ENCODE data around the gene TSPAN5. TPM values are rescaled to one million over a fixed set of nuclear protein-coding genes. Genes with fewer than 3 reads are reported as not detected.

Gene TSPAN5
- total and polyA plus RNA-seq, 2 of the 4 experiments (the other 2 are of a cell fraction): 64.8 to 79.6 TPM

GRCh38 chr4:98448908-98449307 lies 209.5 kb downstream of the TSPAN5 start:
- no peaks in the 10 kb centered on the region for H4K20me1 ChIP-seq (ENCODE audit: insufficient read depth, low read length)
- no peak overlapping the region for H4K5ac ChIP-seq (ENCODE audit: low read depth, low read length)
- H3K27me3 ChIP-seq (ENCODE audit: control insufficient read depth, insufficient read depth, low read length): no peaks in the 10 kb centered on the region
- no peak overlapping the region for H3K14ac ChIP-seq (replicated peaks; ENCODE audit: low read depth, low read length)
- ChIA-PET POLR2A (ENCODE audit: unreplicated experiment) (no interaction called here), CTCF (interaction anchor here (0.6 kb wide), 1 partner anchor 211 kb away, joined by 3 read pairs; no protein-coding TSS in a partner anchor)
- no peak overlapping the region for H3K27ac ChIP-seq (ENCODE audit: insufficient read depth, low read length)
- H2AFZ ChIP-seq (replicated peaks; ENCODE audit: low read length, poor library complexity): no peak overlapping the region
- intact Hi-C loops (cut with micrococcal nuclease): no loop called here
- H3K79me1 ChIP-seq (ENCODE audit: low read depth in 1 of 2, low read length in 2 of 2): no peaks in the 10 kb centered on the region
- no TSS peak for BruUV-seq (replicated peaks)
- no peak overlapping the region for H3K4me3 ChIP-seq (ENCODE audit: insufficient read depth, low read depth, low read length)
- DNase-seq: no peak
- H3K4me1 ChIP-seq (ENCODE audit: control insufficient read depth, insufficient read depth, low read length): peaks cover 3% of the 10 kb centered on the region
- no peak overlapping the region for H2AK5ac ChIP-seq (ENCODE audit: low read depth, low read length)
- in situ Hi-C loops (cut with MboI; ENCODE audit: low sequenced_read_pairs): no loop called here
- no peak overlapping the region for H3K4me2 ChIP-seq (ENCODE audit: low read depth, low read length)
- H2BK120ac ChIP-seq (ENCODE audit: low read depth, low read length): no peak overlapping the region
- H3K23ac ChIP-seq (ENCODE audit: low read depth, low read length): no peak overlapping the region
- H2BK15ac ChIP-seq (ENCODE audit: low read depth, low read length): no peak overlapping the region
- no peak overlapping the region for H3K9ac ChIP-seq (ENCODE audit: low read depth, low read length)
- no peak overlapping the region for H4K91ac ChIP-seq (ENCODE audit: insufficient read depth, low read depth, low read length)
- H3K18ac ChIP-seq (ENCODE audit: low read depth, low read length): no peak overlapping the region
- H3K56ac ChIP-seq (ENCODE audit: extremely low read depth, insufficient read depth, low read length): no peak overlapping the region
- peak; percentile 40 for ATAC-seq (ENCODE audit: low read depth)
- no peak for TF ChIP-seq CEBPB (IDR thresholded peaks at IDR 0.05; ENCODE audit: low read depth, low read length)
- TF ChIP-seq SMC3 (IDR thresholded peaks at IDR 0.05; ENCODE audit: low read depth, low read length): no peak
- TF ChIP-seq RAD21 (IDR thresholded peaks at IDR 0.05; ENCODE audit: low read length): no peak
- TF ChIP-seq ELK1 (IDR thresholded peaks at IDR 0.05; ENCODE audit: borderline replicate concordance, low read depth, low read length): no peak
- TF ChIP-seq FOS (IDR thresholded peaks at IDR 0.05; ENCODE audit: low read depth, low read length): no peak
- TF ChIP-seq MXI1 (IDR thresholded peaks at IDR 0.05; ENCODE audit: borderline replicate concordance, low read depth, low read length): no peak
- no peak for TF ChIP-seq CTCF (conservative IDR thresholded peaks at IDR 0.05; ENCODE audit: low read depth, low read length)
- TF ChIP-seq CHD1 (IDR thresholded peaks at IDR 0.05; ENCODE audit: low read depth, low read length): no peak
- no peak for TF ChIP-seq USF2 (IDR thresholded peaks at IDR 0.05; ENCODE audit: low read depth, low read length)
- no peak for TF ChIP-seq RCOR1 (IDR thresholded peaks at IDR 0.05; ENCODE audit: insufficient replicate concordance, low read length)
- TF ChIP-seq MAZ (IDR thresholded peaks at IDR 0.05; ENCODE audit: borderline replicate concordance, low read depth, low read length): no peak
- TF ChIP-seq RFX5 (IDR thresholded peaks at IDR 0.05; ENCODE audit: low read depth, low read length): no peak
- TF ChIP-seq POLR2A (IDR thresholded peaks at IDR 0.05; ENCODE audit: low read depth, low read length): no peak
- TF ChIP-seq BHLHE40 (IDR thresholded peaks at IDR 0.05; ENCODE audit: low read depth, low read length): no peak
- TF ChIP-seq MAFK (IDR thresholded peaks at IDR 0.05; ENCODE audit: low read depth, low read length): no peak
- no peak for TF ChIP-seq NFE2L2 (IDR thresholded peaks at IDR 0.05; ENCODE audit: low read depth, low read length)
- dilution Hi-C loops (cut with HindIII; ENCODE audit: low sequenced_read_pairs, unreplicated experiment): no loop called here
- no peak overlapping the region for H2BK20ac ChIP-seq (ENCODE audit: low read depth, low read length)
- no peak overlapping the region for H3K4ac ChIP-seq (ENCODE audit: low read depth, low read length)
- no peak overlapping the region for H2BK5ac ChIP-seq (ENCODE audit: low read depth, low read length, poor library complexity, severe bottlenecking)
- no peak overlapping the region for H2AK9ac ChIP-seq (replicated peaks; ENCODE audit: low read depth, low read length, poor library complexity)
- peaks cover 6% of the 10 kb centered on the region; the same call in 1 of the 2 replicates for H3K9me1 ChIP-seq (ENCODE audit: insufficient read depth, low read length)
- H3K36me3 ChIP-seq (ENCODE audit: control insufficient read depth, insufficient read depth, low read length): no peaks in the 10 kb centered on the region; the same call in 1 of the 2 replicates
- H3K9me3 ChIP-seq (ENCODE audit: control insufficient read depth, insufficient read depth, low read length): peaks cover 2% of the 10 kb centered on the region; the same call in 1 of the 2 replicates
- H4K8ac ChIP-seq (ENCODE audit: low read depth in 2 of 2, low read length in 2 of 2): no peak overlapping the region

Data from IMR-90 (cell line).